WTC11 (cell line): Measurements from ENCODE around the gene BRMS1L. TPM values are rescaled to one million over a fixed set of nuclear protein-coding genes. Genes with fewer than 3 reads are reported as not detected.

Experiments used
- ATAC-seq: fragments of 200-7000 bp; cut with Tn5 transposase; 2 replicates; pipeline ENCODE4 v1.10.0; 2021; ENCODE audit warnings: mild to moderate bottlenecking, moderate library complexity
- CTCF ChIA-PET: fragments of 300-600 bp; sonication (Branson Sonifier 250); formaldehyde crosslinking; loops from one replicate; lab custom pipeline; 2021; ENCODE audit warnings: antibody characterized with exemption; lab: Charles Lee
- POLR2A ChIA-PET: fragments of 350-600 bp; sonication (Branson Sonifier 250); formaldehyde crosslinking; loops from one replicate; lab custom pipeline; 2021; ENCODE audit warnings: antibody characterized with exemption; lab: Charles Lee
- DNase-seq: peaks from one replicate; pipeline ENCODE4 v3.0.0; 2021; ENCODE audit warnings: low spot score
- H3K27ac Mint-ChIP-seq: 2 replicates; pipeline ENCODE4 v1.8.0; 2021; ENCODE audit warnings: mixed read lengths
- H3K27me3 Mint-ChIP-seq: 2 replicates; pipeline ENCODE4 v1.8.0; 2021; ENCODE audit warnings: low read depth, mild to moderate bottlenecking, moderate library complexity, mixed read lengths
- H3K36me3 Mint-ChIP-seq: 2 replicates; pipeline ENCODE4 v1.8.0; 2021; ENCODE audit warnings: mixed read lengths
- H3K4me1 Mint-ChIP-seq: 2 replicates; pipeline ENCODE4 v1.8.0; 2022; ENCODE audit warnings: mixed read lengths
- H3K4me3 Mint-ChIP-seq: 2 replicates; pipeline ENCODE4 v1.8.0; 2021; ENCODE audit warnings: mild to moderate bottlenecking, moderate library complexity, mixed read lengths
- H3K9me3 Mint-ChIP-seq: 2 replicates; pipeline ENCODE4 v1.8.0; 2021; ENCODE audit warnings: mixed read lengths
- CREM ChIP-seq: sonication (generic); formaldehyde crosslinking; IDR thresholded peaks from 2 replicates; pipeline ENCODE4 v1.8.1; 2022; ENCODE audit warnings: mild to moderate bottlenecking, missing genetic modification reagents, moderate library complexity
- FOXP1 ChIP-seq: sonication (generic); formaldehyde crosslinking; IDR thresholded peaks from 2 replicates; pipeline ENCODE4 v1.8.0; 2022; ENCODE audit warnings: missing genetic modification reagents, mild to moderate bottlenecking, moderate library complexity, borderline replicate concordance
- GABPB1 ChIP-seq: sonication (generic); formaldehyde crosslinking; IDR thresholded peaks from 2 replicates; pipeline ENCODE4 v1.8.1; 2023; ENCODE audit warnings: mild to moderate bottlenecking, missing genetic modification reagents
- GRHL2 ChIP-seq: fragments of 250-450 bp; sonication (Bioruptor Pico); IDR thresholded peaks from 2 replicates; pipeline ENCODE4 v1.8.0; 2022; ENCODE audit warnings: mild to moderate bottlenecking, moderate library complexity; ENCODE audit not compliant: insufficient replicate concordance, severe bottlenecking
- GTF2I ChIP-seq: fragments of 250-450 bp; sonication (Bioruptor Pico); conservative IDR thresholded peaks from 2 replicates; pipeline ENCODE4 v1.4.0; 2021; ENCODE audit warnings: mild to moderate bottlenecking
- JAZF1 ChIP-seq: fragments of 250-450 bp; sonication (Bioruptor Pico); IDR thresholded peaks from 2 replicates; pipeline ENCODE4 v1.9.0; 2021; ENCODE audit warnings: moderate library complexity, mild to moderate bottlenecking, inconsistent platforms
- NFE2L1 ChIP-seq: sonication (generic); formaldehyde crosslinking; IDR thresholded peaks from 2 replicates; pipeline ENCODE4 v1.8.1; 2023; ENCODE audit warnings: missing genetic modification reagents
- NR2C2 ChIP-seq: sonication (generic); formaldehyde crosslinking; IDR thresholded peaks from 2 replicates; pipeline ENCODE4 v1.8.0; 2022; ENCODE audit warnings: mild to moderate bottlenecking, missing genetic modification reagents
- NR3C1 ChIP-seq: sonication (generic); formaldehyde crosslinking; conservative IDR thresholded peaks from 2 replicates; pipeline ENCODE4 v1.8.1; 2023; ENCODE audit warnings: low read depth, mild to moderate bottlenecking, missing genetic modification reagents
- PRDM15 ChIP-seq: sonication (generic); formaldehyde crosslinking; IDR thresholded peaks from 2 replicates; pipeline ENCODE4 v1.8.0; 2022; ENCODE audit warnings: missing genetic modification reagents
- PREB ChIP-seq: sonication (generic); formaldehyde crosslinking; IDR thresholded peaks from 2 replicates; pipeline ENCODE4 v1.8.1; 2022; ENCODE audit warnings: mild to moderate bottlenecking, missing genetic modification reagents, moderate library complexity, borderline replicate concordance
- SMAD4 ChIP-seq: sonication (generic); formaldehyde crosslinking; IDR thresholded peaks from 2 replicates; pipeline ENCODE4 v1.8.0; 2022; ENCODE audit warnings: mild to moderate bottlenecking, missing genetic modification reagents
- SOX15 ChIP-seq: fragments of 250-450 bp; sonication (Bioruptor Pico); IDR thresholded peaks from 2 replicates; pipeline ENCODE4 v1.9.0; 2021; ENCODE audit warnings: mild to moderate bottlenecking
- SP1 ChIP-seq: sonication (generic); formaldehyde crosslinking; conservative IDR thresholded peaks from 2 replicates; pipeline ENCODE4 v1.8.1; 2022; ENCODE audit warnings: missing genetic modification reagents
- TEAD1 ChIP-seq: sonication (generic); formaldehyde crosslinking; IDR thresholded peaks from 2 replicates; pipeline ENCODE4 v1.8.0; 2022; ENCODE audit warnings: mild to moderate bottlenecking, missing genetic modification reagents
- ZBTB43 ChIP-seq: sonication (generic); formaldehyde crosslinking; IDR thresholded peaks from 2 replicates; pipeline ENCODE4 v1.8.1; 2023; ENCODE audit warnings: mild to moderate bottlenecking, missing genetic modification reagents
- ZNF232 ChIP-seq: sonication (generic); formaldehyde crosslinking; IDR thresholded peaks from 2 replicates; pipeline ENCODE4 v1.8.0; 2022; ENCODE audit warnings: mild to moderate bottlenecking, missing genetic modification reagents
- ZNF263 ChIP-seq: sonication (generic); formaldehyde crosslinking; IDR thresholded peaks from 2 replicates; pipeline ENCODE4 v1.8.1; 2022; ENCODE audit warnings: low read depth, mild to moderate bottlenecking, moderate library complexity, missing genetic modification reagents
- ZNF396 ChIP-seq: fragments of 250-450 bp; sonication (Bioruptor Pico); IDR thresholded peaks from 2 replicates; pipeline ENCODE4 v1.8.0; 2021; ENCODE audit warnings: mild to moderate bottlenecking, moderate library complexity, borderline replicate concordance
- ZNF416 ChIP-seq: fragments of 250-450 bp; sonication (Bioruptor Pico); IDR thresholded peaks from 2 replicates; pipeline ENCODE4 v1.9.0; 2021; ENCODE audit warnings: mild to moderate bottlenecking, inconsistent platforms
- ZNF671 ChIP-seq: fragments of 250-450 bp; sonication (Bioruptor Pico); IDR thresholded peaks from 2 replicates; pipeline ENCODE4 v1.8.0; 2021; ENCODE audit warnings: mild to moderate bottlenecking
- total RNA-seq: library from RNA; stranded (reverse); gene quantifications from 3 replicates; pipeline ENCODE4 v1.2.3, GENCODE V29; 2021

The BRMS1L gene
- total RNA-seq, 1 experiment from 2014 or later, result 12.1 TPM

- Mint-ChIP-seq H3K27ac (no peak overlapping the region), H3K4me1 (peaks cover 4% of the 10 kb centered on the region; the same call in 1 of the 2 replicates), H3K9me3 (peaks cover 16% of the 10 kb centered on the region), H3K4me3 (no peak overlapping the region), H3K27me3 (no peaks in the 10 kb centered on the region), H3K36me3 (peaks cover 33% of the 10 kb centered on the region)
- no peak for TF ChIP-seq ZNF416 (CRISPR knock-in tag)
- TF ChIP-seq NR2C2, result no peak
- no peak for TF ChIP-seq TEAD1
- TF ChIP-seq ZNF396 (CRISPR knock-in tag), result no peak
- TF ChIP-seq ZNF263 (CRISPR knock-in tag), result no peak
- no peak for TF ChIP-seq JAZF1 (CRISPR knock-in tag)
- TF ChIP-seq ZBTB43 (CRISPR knock-in tag), result no peak
- no peak for TF ChIP-seq PREB (CRISPR knock-in tag)
- no peak for TF ChIP-seq GTF2I
- TF ChIP-seq GABPB1 (CRISPR knock-in tag), result no peak
- ChIA-PET CTCF (no interaction called here), POLR2A (no interaction called here)
- ATAC-seq (no peak), DNase-seq (no peak)
These were observed 23.0 kb downstream of the BRMS1L start for GRCh38 chr14:35849122-35849521.

- H3K36me3 Mint-ChIP-seq, result peaks cover 21% of the 10 kb centered on the region
- CTCF ChIA-PET, result no interaction called here
- no peak for TF ChIP-seq SMAD4 (CRISPR knock-in tag)
- no peak for TF ChIP-seq NFE2L1 (CRISPR knock-in tag)
- TF ChIP-seq CREM (CRISPR knock-in tag), result no peak
- no peak for TF ChIP-seq PRDM15 (CRISPR knock-in tag)
- ATAC-seq (no peak), DNase-seq (no peak)
- H3K4me3 Mint-ChIP-seq, result no peak overlapping the region
- H3K4me1 Mint-ChIP-seq, result no peaks in the 10 kb centered on the region
- no peaks in the 10 kb centered on the region for H3K27me3 Mint-ChIP-seq
- no peak overlapping the region for H3K27ac Mint-ChIP-seq
- POLR2A ChIA-PET, result no interaction called here
- peaks cover 16% of the 10 kb centered on the region for H3K9me3 Mint-ChIP-seq
These were observed 25.7 kb downstream of the BRMS1L start for GRCh38 chr14:35851823-35852222.

GRCh38 chr14:35853225-35853624 lies 27.1 kb downstream of the BRMS1L start:
- Mint-ChIP-seq H3K4me1 (no peaks in the 10 kb centered on the region), H3K4me3 (no peak overlapping the region), H3K36me3 (peaks cover 21% of the 10 kb centered on the region), H3K9me3 (peaks cover 16% of the 10 kb centered on the region), H3K27me3 (no peaks in the 10 kb centered on the region), H3K27ac (no peak overlapping the region)
- TF ChIP-seq ZNF671 (no peak), SP1 (CRISPR knock-in tag) (no peak), PRDM15 (CRISPR knock-in tag) (no peak), ZNF232 (CRISPR knock-in tag) (no peak), FOXP1 (CRISPR knock-in tag) (no peak), TEAD1 (no peak), NR3C1 (CRISPR knock-in tag) (no peak), GRHL2 (CRISPR knock-in tag) (no peak), SOX15 (CRISPR knock-in tag) (no peak)
- POLR2A ChIA-PET, result no interaction called here
- ATAC-seq (no peak), DNase-seq (no peak)
- CTCF ChIA-PET, result no interaction called here
